IMR-90 (cell line): ENCODE measurements around the gene THEM5. TPM values are rescaled to one million over a fixed set of nuclear protein-coding genes. Genes with fewer than 3 reads are reported as not detected.

Experiments
- ATAC-seq: fragments of 200-7000 bp; cut with Tn5 transposase; 2 replicates; pipeline ENCODE4 v1.9.1; 2020; ENCODE audit warnings: low read depth, mild to moderate bottlenecking, moderate library complexity
- BruUV-seq: library from RNA; stranded (reverse); fragments of 400-500 nt; replicated peaks from 2 replicates; lab custom pipeline; 2021; lab: Mats Ljungman, UMichigan
- CTCF ChIA-PET: fragments of 300-600 bp; formaldehyde crosslinking; extraction: SDS; loops from one replicate; lab custom pipeline; 2021; ENCODE audit warnings: antibody characterized with exemption; lab: Yijun Ruan, JAX
- POLR2A ChIA-PET: fragments of 300-600 bp; sonication (Branson Sonifier 250); formaldehyde crosslinking; loops from one replicate; lab custom pipeline; 2022; ENCODE audit warnings: antibody characterized with exemption; ENCODE audit not compliant: unreplicated experiment; lab: Charles Lee
- DNase-seq: peaks from one replicate; pipeline ENCODE4 v3.0.0; 2013
- H2AFZ ChIP-seq: replicated peaks from 2 replicates; pipeline ENCODE3; 2013; ENCODE audit warnings: low read length, mild to moderate bottlenecking; ENCODE audit not compliant: poor library complexity
- H2AK5ac ChIP-seq: 2 replicates; pipeline ENCODE4 v1.6.1; 2013; ENCODE audit warnings: low read depth, low read length, inconsistent platforms
- H2AK9ac ChIP-seq: replicated peaks from 2 replicates; pipeline ENCODE3; 2013; ENCODE audit warnings: mild to moderate bottlenecking, low read depth, low read length, moderate library complexity; ENCODE audit not compliant: poor library complexity
- H2BK120ac ChIP-seq: 2 replicates; pipeline ENCODE4 v1.6.1; 2013; ENCODE audit warnings: low read depth, low read length, inconsistent platforms
- H2BK15ac ChIP-seq: 3 replicates; pipeline ENCODE4 v1.6.1; 2013; ENCODE audit warnings: low read depth, low read length, inconsistent platforms
- H2BK20ac ChIP-seq: 2 replicates; pipeline ENCODE4 v1.6.1; 2013; ENCODE audit warnings: low read depth, mild to moderate bottlenecking, inconsistent platforms, low read length, moderate library complexity
- H2BK5ac ChIP-seq: 2 replicates; pipeline ENCODE4 v1.6.1; 2013; ENCODE audit warnings: mild to moderate bottlenecking, low read depth, low read length, inconsistent platforms; ENCODE audit not compliant: poor library complexity, severe bottlenecking
- H3K14ac ChIP-seq: replicated peaks from 2 replicates; pipeline ENCODE4 v1.6.1; 2013; ENCODE audit warnings: low read depth, low read length, inconsistent platforms
- H3K18ac ChIP-seq: 2 replicates; pipeline ENCODE4 v1.6.1; 2013; ENCODE audit warnings: low read depth, low read length, control low read depth
- H3K23ac ChIP-seq: 2 replicates; pipeline ENCODE4 v1.6.1; 2013; ENCODE audit warnings: low read depth, low read length, inconsistent platforms
- H3K27ac ChIP-seq: 2 replicates; pipeline ENCODE4 v1.5.1; 2013; ENCODE audit warnings: mild to moderate bottlenecking, control low read depth, low read length; ENCODE audit not compliant: insufficient read depth
- H3K27me3 ChIP-seq: 2 replicates; pipeline ENCODE4 v1.6.1; 2013; ENCODE audit warnings: low read length; ENCODE audit not compliant: control insufficient read depth, insufficient read depth
- H3K36me3 ChIP-seq: 2 replicates; pipeline ENCODE4 v1.6.1; 2013; ENCODE audit warnings: low read length, mixed read lengths; ENCODE audit not compliant: control insufficient read depth, insufficient read depth
- H3K4ac ChIP-seq: 2 replicates; pipeline ENCODE4 v1.6.1; 2013; ENCODE audit warnings: low read depth, low read length, inconsistent platforms
- H3K4me1 ChIP-seq: 2 replicates; pipeline ENCODE4 v1.6.1; 2013; ENCODE audit warnings: low read length, mixed read lengths; ENCODE audit not compliant: control insufficient read depth, insufficient read depth
- H3K4me2 ChIP-seq: 2 replicates; pipeline ENCODE4 v1.6.1; 2013; ENCODE audit warnings: low read depth, mild to moderate bottlenecking, control low read depth, low read length, moderate library complexity
- H3K4me3 ChIP-seq: 2 replicates; pipeline ENCODE4 v1.5.1; 2013; ENCODE audit warnings: low read depth, mild to moderate bottlenecking, control low read depth, low read length, moderate library complexity; ENCODE audit not compliant: insufficient read depth
- H3K56ac ChIP-seq: 2 replicates; pipeline ENCODE4 v1.6.1; 2013; ENCODE audit warnings: low read length, inconsistent platforms; ENCODE audit not compliant: insufficient read depth; ENCODE audit errors: extremely low read depth
- H3K79me1 ChIP-seq, 2 experiments: 2 replicates each; pipeline ENCODE4 v1.6.1; 2013; ENCODE audit warnings: low read length in 2 of 2, inconsistent platforms in 1 of 2, low read depth in 1 of 2
- H3K9ac ChIP-seq: 2 replicates; pipeline ENCODE4 v1.6.1; 2013; ENCODE audit warnings: low read depth, low read length, control low read depth
- H3K9me1 ChIP-seq: 2 replicates; pipeline ENCODE4 v1.6.1; 2013; ENCODE audit warnings: low read length, inconsistent platforms; ENCODE audit not compliant: insufficient read depth
- H3K9me3 ChIP-seq: 2 replicates; pipeline ENCODE4 v1.6.1; 2013; ENCODE audit warnings: low read length; ENCODE audit not compliant: control insufficient read depth, insufficient read depth
- H4K20me1 ChIP-seq: 2 replicates; pipeline ENCODE4 v1.6.1; 2013; ENCODE audit warnings: low read length, inconsistent platforms; ENCODE audit not compliant: insufficient read depth
- H4K5ac ChIP-seq: 2 replicates; pipeline ENCODE4 v1.6.1; 2013; ENCODE audit warnings: mild to moderate bottlenecking, low read depth, low read length, control low read depth
- H4K8ac ChIP-seq, 2 experiments: 2 replicates each; pipeline ENCODE4 v1.6.1; 2013; ENCODE audit warnings: low read depth in 2 of 2, low read length in 2 of 2, control low read depth in 1 of 2, inconsistent platforms in 1 of 2
- H4K91ac ChIP-seq: 2 replicates; pipeline ENCODE4 v1.6.1; 2013; ENCODE audit warnings: low read depth, low read length, inconsistent platforms; ENCODE audit not compliant: insufficient read depth
- BHLHE40 ChIP-seq: fragments of 150-350 bp; IDR thresholded peaks from 2 replicates; pipeline ENCODE4 v1.6.1; 2016; ENCODE audit warnings: mild to moderate bottlenecking, low read depth, low read length
- CEBPB ChIP-seq: IDR thresholded peaks from 2 replicates; pipeline ENCODE4 v1.6.1; 2012; ENCODE audit warnings: low read depth, low read length, improper control_type of control experiment
- CHD1 ChIP-seq: IDR thresholded peaks from 2 replicates; pipeline ENCODE4 v1.6.1; 2012; ENCODE audit warnings: low read depth, low read length, improper control_type of control experiment
- FOS ChIP-seq: fragments of 150-350 bp; IDR thresholded peaks from 2 replicates; pipeline ENCODE4 v1.6.1; 2016; ENCODE audit warnings: low read depth, low read length
- MAFK ChIP-seq: IDR thresholded peaks from 2 replicates; pipeline ENCODE4 v1.6.1; 2012; ENCODE audit warnings: low read depth, low read length, improper control_type of control experiment
- MAZ ChIP-seq: IDR thresholded peaks from 2 replicates; pipeline ENCODE4 v1.6.1; 2012; ENCODE audit warnings: low read depth, mild to moderate bottlenecking, low read length, improper control_type of control experiment, moderate library complexity, borderline replicate concordance
- MXI1 ChIP-seq: IDR thresholded peaks from 2 replicates; pipeline ENCODE4 v1.6.1; 2012; ENCODE audit warnings: low read depth, mild to moderate bottlenecking, low read length, moderate library complexity, borderline replicate concordance
- NFE2L2 ChIP-seq: fragments of 150-350 bp; IDR thresholded peaks from 2 replicates; pipeline ENCODE4 v1.6.1; 2016; ENCODE audit warnings: low read depth, mild to moderate bottlenecking, low read length
- POLR2A ChIP-seq: IDR thresholded peaks from 2 replicates; pipeline ENCODE4 v1.6.1; 2012; ENCODE audit warnings: mild to moderate bottlenecking, low read depth, low read length
- RAD21 ChIP-seq: IDR thresholded peaks from 2 replicates; pipeline ENCODE4 v1.6.1; 2012; ENCODE audit warnings: low read length, improper control_type of control experiment
- RCOR1 ChIP-seq: IDR thresholded peaks from 2 replicates; pipeline ENCODE4 v1.6.1; 2012; ENCODE audit warnings: mild to moderate bottlenecking, low read length, improper control_type of control experiment; ENCODE audit not compliant: insufficient replicate concordance
- RFX5 ChIP-seq: IDR thresholded peaks from 2 replicates; pipeline ENCODE4 v1.8.0; 2012; ENCODE audit warnings: low read depth, mild to moderate bottlenecking, low read length, moderate library complexity
- SMC3 ChIP-seq: fragments of 150-350 bp; IDR thresholded peaks from 2 replicates; pipeline ENCODE4 v1.6.1; 2016; ENCODE audit warnings: low read depth, mild to moderate bottlenecking, antibody characterized with exemption, low read length, moderate library complexity
- WGBS, 2 experiments: methylation state at CpG; one replicate each; pipeline versions ENCODE4 v1.1.5 to v1.1.7; 2013; ENCODE audit warnings: missing lambda C conversion rate in 2 of 2; ENCODE audit not compliant: insufficient read length in 1 of 2; ENCODE audit errors: extremely low coverage in 2 of 2; 5-methylcytosine and 5-hydroxymethylcytosine counted together
- dilution Hi-C: fragments of 300-500 bp; cut with HindIII; formaldehyde crosslinking; loops from one replicate; pipeline ENCODE4 v1.14.3; 2018; ENCODE audit warnings: low sequenced_read_pairs; ENCODE audit not compliant: unreplicated experiment
- in situ Hi-C: fragments of 300-500 bp; cut with MboI; formaldehyde crosslinking; loops from 3 replicates; pipeline ENCODE4 v1.14.3; 2019; ENCODE audit warnings: low sequenced_read_pairs, inconsistent platforms, mixed read lengths
- intact Hi-C: fragments of 100-400 bp; cut with micrococcal nuclease; formaldehyde crosslinking; loops from 2 replicates; pipeline ENCODE4 v1.10.0; 2022
- polyA plus RNA-seq, 3 experiments: library from polyadenylated mRNA; depleted of rRNA; stranded (reverse); fragments of >200 nt; gene quantifications; 2 replicates each; pipeline ENCODE4 v1.2.3, GENCODE V29; 2012; ENCODE audit warnings: low replicate concordance in 1 of 3
- total RNA-seq: library from RNA; depleted of rRNA; stranded (reverse); fragments of >200 nt; gene quantifications from 2 replicates; pipeline ENCODE4 v1.2.3, GENCODE V29; 2012
- TF ChIP-seq, protein P1 (sequence below): fragments of 150-350 bp; IDR thresholded peaks from 2 replicates; pipeline ENCODE4 v1.6.1; 2016; ENCODE audit warnings: low read depth, mild to moderate bottlenecking, low read length, moderate library complexity, borderline replicate concordance
- TF ChIP-seq, protein P2 (sequence below): conservative IDR thresholded peaks from 2 replicates; pipeline ENCODE4 v1.5.1; 2012; ENCODE audit warnings: mild to moderate bottlenecking, low read depth, low read length, improper control_type of control experiment

The THEM5 gene
- total and polyA plus RNA-seq, 2 of the 4 experiments (the other 2 are of a cell fraction): not detected

DNA sequence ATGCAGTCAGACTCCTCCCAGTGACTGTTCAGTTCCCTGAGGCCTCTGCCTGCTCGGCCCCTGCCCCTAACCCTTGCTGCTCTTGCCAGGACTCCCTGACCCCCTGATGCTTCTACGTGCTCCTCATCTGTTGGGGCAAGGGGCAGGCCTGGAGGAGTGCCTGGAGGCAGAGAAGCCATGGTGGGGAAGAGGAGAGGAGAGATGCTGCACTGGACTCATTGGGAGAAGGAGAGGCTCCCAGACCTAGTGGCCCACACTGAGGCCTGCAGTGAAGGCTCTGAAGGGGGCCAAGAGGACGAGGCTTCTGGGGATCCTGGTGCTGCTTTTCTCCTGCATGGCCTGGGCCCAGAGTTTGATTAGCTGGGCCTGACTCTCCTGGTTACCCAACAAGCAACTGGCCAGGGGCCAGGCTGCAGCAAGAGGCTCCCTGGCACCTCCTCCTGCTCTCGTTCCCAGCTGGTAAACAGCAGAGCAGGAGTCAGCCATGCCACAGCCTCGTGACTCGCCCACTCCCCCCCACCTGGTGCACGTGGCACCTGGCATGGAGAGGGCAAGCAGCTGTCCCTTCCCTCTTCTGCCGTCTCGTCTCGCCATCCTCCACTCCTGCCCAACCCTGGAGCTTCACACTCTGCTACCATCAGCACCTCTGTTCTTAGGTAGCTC, 21.1 kb downstream of the THEM5 start:
- POLR2A ChIA-PET: no interaction called here
- 20% methylated on average over 3 of the region's 10 CpGs; no CpG with 5 or more reads in 1 of the 2 experiments for WGBS, 2 experiments

More for the DNA sequence above, 21.1 kb downstream of the THEM5 start:
- H3K4me2 ChIP-seq: no peak overlapping the region
- no peaks in the 10 kb centered on the region for H3K9me3 ChIP-seq
- H2BK120ac ChIP-seq: no peak overlapping the region
- H3K18ac ChIP-seq: no peak overlapping the region
- H4K20me1 ChIP-seq: no peaks in the 10 kb centered on the region
- no peak overlapping the region for H3K4me3 ChIP-seq
- DNase-seq: peak; percentile 41
- no peaks in the 10 kb centered on the region for H3K79me1 ChIP-seq
- H3K4ac ChIP-seq: no peak overlapping the region
- H4K8ac ChIP-seq: no peak overlapping the region
- H3K27me3 ChIP-seq: peaks cover 51% of the 10 kb centered on the region
- no peak overlapping the region for H2BK15ac ChIP-seq
- H3K27ac ChIP-seq: no peak overlapping the region
- no peak overlapping the region for H2AK5ac ChIP-seq
- dilution Hi-C loops (no loop called here), in situ Hi-C loops (no loop called here), intact Hi-C loops (loop anchor here (10.0 kb wide), 1 partner anchor 288 kb away; the partner anchor contains the start of gene TUFT1)
- no peaks in the 10 kb centered on the region for H3K36me3 ChIP-seq
- no peak overlapping the region for H3K14ac ChIP-seq
- TF ChIP-seq CHD1 (no peak), MXI1 (no peak), POLR2A (no peak), RCOR1 (no peak), MAFK (no peak), CEBPB (no peak), RFX5 (no peak), SMC3 (no peak), BHLHE40 (no peak), FOS (no peak), NFE2L2 (no peak), RAD21 (no peak), MAZ (no peak)
- TF ChIP-seq, protein P1, sequence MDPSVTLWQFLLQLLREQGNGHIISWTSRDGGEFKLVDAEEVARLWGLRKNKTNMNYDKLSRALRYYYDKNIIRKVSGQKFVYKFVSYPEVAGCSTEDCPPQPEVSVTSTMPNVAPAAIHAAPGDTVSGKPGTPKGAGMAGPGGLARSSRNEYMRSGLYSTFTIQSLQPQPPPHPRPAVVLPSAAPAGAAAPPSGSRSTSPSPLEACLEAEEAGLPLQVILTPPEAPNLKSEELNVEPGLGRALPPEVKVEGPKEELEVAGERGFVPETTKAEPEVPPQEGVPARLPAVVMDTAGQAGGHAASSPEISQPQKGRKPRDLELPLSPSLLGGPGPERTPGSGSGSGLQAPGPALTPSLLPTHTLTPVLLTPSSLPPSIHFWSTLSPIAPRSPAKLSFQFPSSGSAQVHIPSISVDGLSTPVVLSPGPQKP: no peak
- TF ChIP-seq, protein P2, sequence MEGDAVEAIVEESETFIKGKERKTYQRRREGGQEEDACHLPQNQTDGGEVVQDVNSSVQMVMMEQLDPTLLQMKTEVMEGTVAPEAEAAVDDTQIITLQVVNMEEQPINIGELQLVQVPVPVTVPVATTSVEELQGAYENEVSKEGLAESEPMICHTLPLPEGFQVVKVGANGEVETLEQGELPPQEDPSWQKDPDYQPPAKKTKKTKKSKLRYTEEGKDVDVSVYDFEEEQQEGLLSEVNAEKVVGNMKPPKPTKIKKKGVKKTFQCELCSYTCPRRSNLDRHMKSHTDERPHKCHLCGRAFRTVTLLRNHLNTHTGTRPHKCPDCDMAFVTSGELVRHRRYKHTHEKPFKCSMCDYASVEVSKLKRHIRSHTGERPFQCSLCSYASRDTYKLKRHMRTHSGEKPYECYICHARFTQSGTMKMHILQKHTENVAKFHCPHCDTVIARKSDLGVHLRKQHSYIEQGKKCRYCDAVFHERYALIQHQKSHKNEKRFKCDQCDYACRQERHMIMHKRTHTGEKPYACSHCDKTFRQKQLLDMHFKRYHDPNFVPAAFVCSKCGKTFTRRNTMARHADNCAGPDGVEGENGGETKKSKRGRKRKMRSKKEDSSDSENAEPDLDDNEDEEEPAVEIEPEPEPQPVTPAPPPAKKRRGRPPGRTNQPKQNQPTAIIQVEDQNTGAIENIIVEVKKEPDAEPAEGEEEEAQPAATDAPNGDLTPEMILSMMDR: no peak
- no peaks in the 10 kb centered on the region for H3K9me1 ChIP-seq
- no peaks in the 10 kb centered on the region for H3K4me1 ChIP-seq
- H2BK5ac ChIP-seq: no peak overlapping the region
- no peak overlapping the region for H3K23ac ChIP-seq
- peak; percentile 61 for ATAC-seq
- no TSS peak for BruUV-seq
- no peak overlapping the region for H4K5ac ChIP-seq
- no peak overlapping the region for H3K9ac ChIP-seq
- H2AK9ac ChIP-seq: no peak overlapping the region
- H3K56ac ChIP-seq: no peak overlapping the region
- CTCF ChIA-PET: no interaction called here
- no peak overlapping the region for H2BK20ac ChIP-seq
- H4K91ac ChIP-seq: no peak overlapping the region
- peak overlapping the region; percentile 49 for H2AFZ ChIP-seq
